ENCODE data around the gene ST14.

Gene ST14

GRCh38 chr11:130208241-130209127 lies 48.9 kb downstream of the ST14 start:
- no peak for DNase-seq (ENCODE audit: low spot score)

- no peak for DNase-seq (ENCODE audit: low spot score)
Observed at GRCh38 chr11:130209128-130209932, 49.7 kb downstream of the ST14 start.

- no peak for DNase-seq (ENCODE audit: low spot score)
Observed at GRCh38 chr11:130209954-130210854, 50.6 kb downstream of the ST14 start.

- no peak for DNase-seq (ENCODE audit: low spot score)
Observed at GRCh38 chr11:130211144-130211543, 51.6 kb downstream of the ST14 start.

- no peak for DNase-seq (ENCODE audit: low spot score)
Observed at GRCh38 chr11:130211781-130212401, 52.3 kb downstream of the ST14 start.

- no peak for DNase-seq (ENCODE audit: low spot score)
Observed at GRCh38 chr11:130212431-130212961, 52.9 kb downstream of the ST14 start.

GRCh38 chr11:130213143-130213978 lies 53.8 kb downstream of the ST14 start:
- DNase-seq (ENCODE audit: low spot score), result peak; percentile 25

- no peak for DNase-seq (ENCODE audit: low spot score)
Observed at GRCh38 chr11:130213979-130214281, 54.3 kb downstream of the ST14 start.

- DNase-seq (ENCODE audit: low spot score), result no peak
Observed at GRCh38 chr11:130214861-130215530, 55.4 kb downstream of the ST14 start.

GRCh38 chr11:130215531-130216220 lies 56.1 kb downstream of the ST14 start:
- no peak for DNase-seq (ENCODE audit: low spot score)

GRCh38 chr11:130216221-130216550 lies 56.6 kb downstream of the ST14 start:
- DNase-seq (ENCODE audit: low spot score), result no peak

GRCh38 chr11:130216591-130217132 lies 57.1 kb downstream of the ST14 start:
- no peak for DNase-seq (ENCODE audit: low spot score)

- no peak for DNase-seq (ENCODE audit: low spot score)
Observed at GRCh38 chr11:130217133-130218031, 57.8 kb downstream of the ST14 start.

GRCh38 chr11:130218501-130219070 lies 59.0 kb downstream of the ST14 start:
- DNase-seq (ENCODE audit: low spot score), result no peak

GRCh38 chr11:130219148-130219547 lies 59.6 kb downstream of the ST14 start:
- no peak for DNase-seq (ENCODE audit: low spot score)

GRCh38 chr11:130220311-130221035 lies 60.9 kb downstream of the ST14 start:
- DNase-seq (ENCODE audit: low spot score), result no peak
